Stimulated activated CD8-positive, alpha-beta memory T cell treated with anti-CD3 and anti-CD28 coated beads, Interleukin-15, amount 100 ng/mL, for 24 hours (primary cell): Measurements from ENCODE around the gene PPP2R2D.
"Not testable (repeated sequence)": the region's sequence is repeated elsewhere in the genome, so short reads cannot be mapped to it uniquely, and the experiment has no call there.

Experiments used
- DNase-seq: peaks from one replicate; pipeline ENCODE4 v3.0.0-alpha.2; 2020; ENCODE audit warnings: low read depth

Gene PPP2R2D

DNA sequence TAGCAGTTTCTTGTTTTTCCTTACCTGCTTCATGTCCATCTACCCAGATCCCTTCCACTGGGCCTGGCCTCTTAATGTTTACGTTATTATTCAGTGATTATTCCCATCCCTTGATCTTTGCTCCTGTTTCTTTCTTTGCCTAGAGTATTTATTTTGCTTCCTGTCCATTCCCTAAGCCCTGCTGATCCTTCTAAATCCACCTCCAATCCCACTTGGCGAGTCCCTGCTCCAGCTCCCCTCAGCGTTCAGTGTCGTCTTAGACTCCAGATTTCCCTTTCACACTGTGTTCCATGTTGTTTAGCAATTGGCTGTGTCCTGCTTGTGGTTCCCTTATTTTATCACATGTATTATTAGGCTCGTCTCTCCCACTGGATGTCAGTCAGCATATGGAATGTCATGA, 7.3 kb downstream of the PPP2R2D start:
- DNase-seq: no peak

GRCh38 chr10:131909014-131909808, 8.4 kb downstream of the PPP2R2D start:
- DNase-seq: no peak

- DNase-seq: no peak
These were observed 9.1 kb downstream of the PPP2R2D start for GRCh38 chr10:131909929-131910328.

DNA sequence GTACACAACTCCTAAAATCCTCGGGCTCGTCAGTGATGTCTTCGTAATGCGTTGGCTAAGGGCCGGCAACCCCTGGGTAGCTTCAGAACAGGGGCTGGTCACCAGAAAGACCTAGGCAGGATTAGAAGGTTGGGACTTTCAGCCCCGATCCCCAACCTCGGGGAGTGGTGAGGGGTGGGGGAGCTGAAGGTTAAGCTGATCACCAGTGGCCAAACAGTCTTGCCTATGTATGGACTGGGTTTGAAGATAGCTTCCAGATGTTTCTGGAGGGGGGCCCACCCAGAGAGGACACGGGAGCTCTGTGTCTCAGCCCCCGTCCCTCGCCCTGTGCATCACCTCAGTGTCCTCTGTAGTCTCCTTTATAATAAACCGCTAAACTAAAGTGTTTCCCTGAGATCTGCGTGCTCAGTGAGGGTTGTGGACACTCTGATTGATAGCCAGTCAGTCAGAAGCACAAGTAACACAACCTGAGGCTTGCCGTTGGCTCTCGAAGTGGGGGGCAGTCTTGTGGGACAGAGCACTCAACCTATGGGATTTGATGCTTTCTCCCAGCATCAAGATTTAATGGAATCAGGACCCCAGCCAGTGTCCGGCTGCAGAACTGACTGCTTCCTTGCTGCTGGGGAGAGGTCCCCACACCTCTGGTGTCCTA, 10.0 kb downstream of the PPP2R2D start:
- DNase-seq: no peak

- no peak for DNase-seq
These were observed 10.6 kb downstream of the PPP2R2D start for GRCh38 chr10:131911451-131911850.

DNA sequence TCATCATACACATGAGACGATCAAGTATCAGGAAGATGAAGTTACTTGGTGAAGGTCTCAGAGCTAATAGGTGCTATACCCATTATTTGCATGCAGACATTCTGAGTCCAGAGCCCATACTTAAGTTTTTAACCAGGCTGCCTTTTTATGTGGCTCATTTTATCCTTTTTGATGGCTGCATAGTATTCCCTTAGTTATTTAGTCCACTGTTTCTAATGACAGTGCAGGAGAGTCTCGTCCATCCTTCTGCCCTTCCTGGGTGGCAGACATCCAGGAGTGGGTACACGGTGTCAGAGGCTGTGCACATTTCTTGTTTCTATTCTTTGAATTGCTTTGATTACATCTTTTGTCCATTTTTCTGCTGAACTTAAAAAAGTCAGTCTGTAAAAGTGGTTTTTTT, 11.8 kb downstream of the PPP2R2D start:
- no peak for DNase-seq

- DNase-seq: no peak
These were observed 14.7 kb downstream of the PPP2R2D start for GRCh38 chr10:131915484-131915883.

- no peak for DNase-seq
These were observed 15.4 kb downstream of the PPP2R2D start for GRCh38 chr10:131915990-131916766.

- DNase-seq: not testable (repeated sequence)
These were observed 16.0 kb downstream of the PPP2R2D start for GRCh38 chr10:131916767-131917160.

GRCh38 chr10:131917496-131917895, 16.7 kb downstream of the PPP2R2D start:
- DNase-seq: not testable (repeated sequence)

GRCh38 chr10:131919461-131919860, 18.7 kb downstream of the PPP2R2D start:
- not testable (repeated sequence) for DNase-seq

DNA sequence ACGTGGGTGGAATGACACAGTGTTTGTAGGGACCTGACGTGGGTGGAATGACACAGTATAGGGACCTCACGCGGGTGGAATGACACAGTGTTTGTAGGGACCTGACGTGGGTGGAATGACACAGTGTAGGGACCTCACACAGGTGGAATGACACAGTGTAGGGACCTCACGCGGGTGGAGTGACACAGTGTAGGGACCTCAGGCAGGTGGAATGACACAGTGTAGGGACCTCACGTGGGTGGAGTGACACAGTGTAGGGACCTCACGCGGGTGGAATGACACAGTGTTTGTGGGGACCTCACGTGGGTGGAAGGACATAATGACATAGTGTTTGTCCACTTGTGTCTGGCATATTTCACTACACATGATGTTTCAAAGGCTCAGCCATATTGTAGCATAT, 19.3 kb downstream of the PPP2R2D start:
- DNase-seq: no peak

GRCh38 chr10:131920693-131921092, 19.9 kb downstream of the PPP2R2D start:
- DNase-seq: no peak

GRCh38 chr10:131921184-131921583, 20.4 kb downstream of the PPP2R2D start:
- no peak for DNase-seq

GRCh38 chr10:131923038-131923756, 22.4 kb downstream of the PPP2R2D start:
- DNase-seq: no peak

DNA sequence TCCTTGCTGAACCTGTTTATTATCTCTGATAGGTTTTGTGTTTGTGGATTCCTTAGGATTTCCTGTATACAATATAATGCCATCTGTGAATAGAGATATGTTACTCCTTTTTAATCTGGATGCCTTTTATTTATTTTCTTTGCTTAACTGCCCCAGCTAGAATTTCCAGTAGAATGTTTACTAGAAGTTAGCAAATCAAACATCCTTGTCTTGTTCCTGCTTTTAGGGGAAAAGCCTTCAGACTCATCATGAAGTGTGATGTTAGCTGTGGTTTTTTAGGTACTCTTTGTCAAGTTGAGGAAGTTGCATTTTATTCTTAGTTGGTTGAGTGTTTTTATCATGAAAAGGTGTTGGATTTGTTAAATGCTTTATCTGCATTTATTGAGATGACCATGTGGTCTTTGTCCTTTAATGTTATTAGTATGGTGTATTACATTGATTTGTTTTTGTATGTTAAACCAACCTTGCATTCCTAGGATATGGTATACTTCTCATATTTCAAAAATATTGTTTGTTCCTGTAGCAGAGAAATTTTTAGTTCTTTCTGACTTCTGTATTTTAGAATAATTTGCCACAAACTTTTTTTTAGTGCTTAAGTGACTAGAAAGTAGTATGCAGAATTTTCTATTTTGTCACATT, 24.3 kb downstream of the PPP2R2D start:
- DNase-seq: no peak

DNA sequence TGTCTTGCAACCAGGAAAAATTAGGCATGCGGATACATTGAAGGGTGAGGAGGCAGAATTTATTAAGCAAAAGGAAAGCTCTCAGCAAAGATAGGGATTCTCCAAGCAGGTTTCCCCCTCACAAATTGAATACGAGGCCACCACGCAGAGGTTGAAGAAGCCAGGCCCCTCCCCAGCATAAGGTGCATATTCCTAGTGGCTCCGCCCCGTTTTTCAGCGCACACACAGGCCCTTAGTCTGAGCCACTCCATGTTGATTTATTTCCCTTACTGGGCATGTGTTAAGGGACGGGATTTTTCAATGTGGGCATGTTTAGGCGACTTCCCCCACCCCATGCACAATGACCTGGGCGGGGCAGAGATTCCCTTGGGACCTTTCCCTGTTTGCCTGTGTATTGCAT, 24.9 kb downstream of the PPP2R2D start:
- DNase-seq: no peak

GRCh38 chr10:131926253-131926652, 25.4 kb downstream of the PPP2R2D start:
- DNase-seq: no peak

GRCh38 chr10:131926743-131927595, 26.2 kb downstream of the PPP2R2D start:
- DNase-seq: no peak

- no peak for DNase-seq
These were observed 27.7 kb downstream of the PPP2R2D start for GRCh38 chr10:131928248-131929095.
